B cell (primary cell): ENCODE results near the gene ABCB6.

Source experiments
- EZH2 ChIP-seq: IDR thresholded peaks from 2 replicates; pipeline ENCODE4 v1.6.1; 2012; ENCODE audit warnings: borderline replicate concordance, low read depth, mild to moderate bottlenecking, moderate library complexity, low read length; ENCODE audit not compliant: insufficient read depth, poor library complexity, severe bottlenecking
- TF ChIP-seq, protein P1 (sequence below): fragments of 200-600 bp; IDR thresholded peaks from one replicate; pipeline ENCODE4 v1.8.0; 2022; ENCODE audit warnings: antibody characterized with exemption, mild to moderate bottlenecking

DNA sequence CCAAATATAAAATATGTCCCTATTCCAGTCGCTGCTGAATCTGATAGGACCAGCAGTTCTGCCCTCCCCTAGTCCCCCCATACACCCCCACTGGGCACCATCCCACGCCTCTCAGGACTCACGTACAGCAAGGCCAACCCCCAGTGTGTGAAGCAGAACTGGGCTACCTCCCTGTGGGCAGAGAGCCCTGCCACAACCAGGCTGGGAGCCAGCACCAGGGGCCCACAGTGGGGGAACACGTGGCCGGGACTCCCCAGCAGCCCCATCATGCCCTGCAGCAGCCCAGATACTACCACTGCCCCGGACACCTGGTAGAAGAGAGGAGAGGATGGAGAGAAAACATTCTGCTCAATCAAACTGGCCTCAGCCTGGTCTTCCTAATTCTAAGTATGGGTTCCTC lies 50.2 kb downstream of the ABCB6 start:
- TF ChIP-seq, protein P1, sequence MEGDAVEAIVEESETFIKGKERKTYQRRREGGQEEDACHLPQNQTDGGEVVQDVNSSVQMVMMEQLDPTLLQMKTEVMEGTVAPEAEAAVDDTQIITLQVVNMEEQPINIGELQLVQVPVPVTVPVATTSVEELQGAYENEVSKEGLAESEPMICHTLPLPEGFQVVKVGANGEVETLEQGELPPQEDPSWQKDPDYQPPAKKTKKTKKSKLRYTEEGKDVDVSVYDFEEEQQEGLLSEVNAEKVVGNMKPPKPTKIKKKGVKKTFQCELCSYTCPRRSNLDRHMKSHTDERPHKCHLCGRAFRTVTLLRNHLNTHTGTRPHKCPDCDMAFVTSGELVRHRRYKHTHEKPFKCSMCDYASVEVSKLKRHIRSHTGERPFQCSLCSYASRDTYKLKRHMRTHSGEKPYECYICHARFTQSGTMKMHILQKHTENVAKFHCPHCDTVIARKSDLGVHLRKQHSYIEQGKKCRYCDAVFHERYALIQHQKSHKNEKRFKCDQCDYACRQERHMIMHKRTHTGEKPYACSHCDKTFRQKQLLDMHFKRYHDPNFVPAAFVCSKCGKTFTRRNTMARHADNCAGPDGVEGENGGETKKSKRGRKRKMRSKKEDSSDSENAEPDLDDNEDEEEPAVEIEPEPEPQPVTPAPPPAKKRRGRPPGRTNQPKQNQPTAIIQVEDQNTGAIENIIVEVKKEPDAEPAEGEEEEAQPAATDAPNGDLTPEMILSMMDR, result no peak
- TF ChIP-seq EZH2, result no peak
